ENCODE measurements around the gene EGLN2.

- TF ChIP-seq CTCF (IDR thresholded peaks at IDR 0.05; ENCODE audit: borderline replicate concordance, extremely low read depth, low read length, poor library complexity, severe bottlenecking) (peak; percentile 5), EZH2 (IDR thresholded peaks at IDR 0.05; ENCODE audit: borderline replicate concordance, low read depth, low read length, severe bottlenecking) (no peak)
These were observed 48.0 kb upstream of the EGLN2 start, which contains the start of gene SNRPA for GRCh38 chr19:40750874-40751537.
